ENCODE results near the gene SOX12. TPM values are rescaled to one million over a fixed set of nuclear protein-coding genes. Genes with fewer than 3 reads are reported as not detected.
A peak's percentile ranks its signal among the peaks of the same experiment; 100 is the strongest.
"Not testable (repeated sequence)": the region's sequence is repeated elsewhere in the genome, so short reads cannot be mapped to it uniquely, and the experiment has no call there.

The SOX12 gene
- total RNA-seq, 1 donor from 2014 or later: 18.3 TPM

DNA sequence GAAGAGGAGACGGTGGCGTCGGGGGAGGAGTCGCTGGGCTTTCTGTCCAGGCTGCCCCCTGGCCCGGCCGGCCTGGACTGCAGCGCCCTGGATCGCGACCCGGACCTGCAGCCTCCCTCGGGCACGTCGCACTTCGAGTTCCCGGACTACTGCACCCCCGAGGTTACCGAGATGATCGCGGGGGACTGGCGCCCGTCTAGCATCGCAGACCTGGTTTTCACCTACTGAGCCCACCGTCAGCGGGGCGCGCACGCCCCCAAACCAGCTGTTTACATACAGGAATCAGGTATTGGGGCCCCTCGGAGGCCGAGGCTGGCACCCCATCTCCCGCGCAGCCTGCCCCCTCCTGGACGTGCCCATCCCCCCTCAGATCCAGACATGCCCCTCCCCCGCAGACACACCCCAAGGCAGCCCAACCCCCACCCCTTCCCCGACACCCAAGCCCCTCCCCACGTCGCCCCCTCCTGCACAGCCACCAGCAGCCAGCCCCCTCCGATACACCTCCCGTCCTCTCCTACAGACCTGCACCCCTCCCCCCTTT, 1.4 kb downstream of the SOX12 start:
- intact Hi-C loops (cut with micrococcal nuclease): no loop called here
- DNase-seq (peak; percentile 60), ATAC-seq (no peak)

DNA sequence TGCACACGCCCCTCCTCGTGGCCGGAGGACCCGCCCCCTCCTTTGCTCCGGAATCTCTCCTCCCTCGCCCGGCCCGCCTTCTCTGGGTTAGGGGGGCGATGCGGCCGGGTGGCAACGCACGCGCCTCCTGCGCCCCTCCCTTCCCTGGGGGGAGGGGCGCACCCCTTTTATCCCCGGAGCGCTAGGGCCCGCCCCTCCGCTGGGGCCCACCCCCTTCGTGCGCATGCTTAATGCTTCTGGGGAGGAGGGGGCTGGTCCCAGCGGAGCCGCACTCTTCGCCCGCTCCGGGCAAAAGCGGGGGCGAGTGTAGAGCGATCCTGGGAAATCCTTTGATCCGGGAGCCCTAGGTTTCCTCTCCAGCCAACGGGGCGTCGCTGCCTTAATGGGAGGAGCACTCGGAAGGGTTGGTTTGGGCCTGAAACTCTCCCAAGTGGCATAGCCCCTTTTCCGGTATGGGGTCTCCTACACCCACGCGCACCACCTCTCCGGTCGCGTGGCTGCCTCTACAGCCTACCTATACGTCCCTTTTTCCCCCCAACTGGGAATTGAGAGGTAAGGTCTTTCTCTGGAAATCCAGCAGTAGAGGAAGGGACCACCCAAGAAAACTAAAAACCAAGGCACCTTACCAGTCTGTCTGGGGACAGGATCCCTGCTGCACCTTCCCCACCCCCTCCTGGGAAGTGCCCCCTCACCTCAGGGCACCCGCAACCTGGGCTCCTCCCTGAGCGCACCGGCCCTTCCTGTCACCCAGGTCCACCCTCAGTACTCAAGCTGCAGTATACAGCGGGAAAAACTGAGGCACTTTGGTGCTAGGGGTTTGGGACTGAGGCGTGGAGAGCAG, 2.1 kb downstream of the SOX12 start:
- DNase-seq (peak; percentile 90), ATAC-seq (peak; percentile 51)
- intact Hi-C loops (cut with micrococcal nuclease): no loop called here

DNA sequence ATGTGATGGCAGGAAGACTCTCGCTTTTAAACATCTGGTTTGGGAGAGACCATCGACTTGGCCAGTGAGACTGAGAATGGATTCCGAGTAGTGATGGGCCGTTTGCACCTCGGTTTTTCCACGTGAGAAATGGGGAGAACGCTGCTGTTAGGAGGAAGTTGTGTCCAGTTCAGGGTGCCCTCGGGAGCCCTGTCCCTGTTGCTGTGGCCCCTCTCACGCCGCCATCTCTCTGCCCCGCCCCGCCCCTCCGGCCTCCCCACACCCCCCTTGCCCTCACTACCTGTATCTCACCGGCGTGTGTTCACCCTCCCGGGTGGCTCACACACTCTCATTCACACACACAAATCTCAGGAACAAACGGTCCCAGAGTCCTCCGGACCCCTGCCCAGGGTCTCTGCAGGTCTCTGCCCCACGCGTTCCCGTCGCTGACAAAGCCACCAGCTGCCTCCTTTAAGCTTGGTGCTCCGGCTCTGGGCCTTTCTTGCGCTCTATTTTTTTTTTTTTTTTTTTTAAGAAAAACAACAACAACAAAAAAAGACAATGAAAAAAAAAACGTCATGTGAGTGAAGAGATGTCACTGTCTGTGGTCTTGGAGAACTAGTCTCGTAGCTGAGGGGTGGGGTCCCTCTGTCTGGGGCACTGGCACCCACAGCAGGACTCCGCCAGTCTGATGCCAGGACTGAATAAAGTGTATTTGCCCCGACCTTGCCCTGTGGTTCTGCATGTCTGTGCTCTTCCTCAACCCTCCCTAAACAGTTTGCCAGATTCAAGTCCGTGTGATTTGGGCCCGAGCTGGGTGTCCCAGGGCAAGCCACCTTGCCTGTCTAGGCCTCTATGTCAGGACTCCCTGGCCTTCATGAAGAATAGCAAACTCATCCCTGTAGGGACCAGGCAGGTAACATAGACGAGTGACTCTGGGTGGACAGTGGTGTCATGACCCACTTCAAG, 2.9 kb downstream of the SOX12 start:
- ATAC-seq (no peak), DNase-seq (no peak)
- intact Hi-C loops (cut with micrococcal nuclease): no loop called here

DNA sequence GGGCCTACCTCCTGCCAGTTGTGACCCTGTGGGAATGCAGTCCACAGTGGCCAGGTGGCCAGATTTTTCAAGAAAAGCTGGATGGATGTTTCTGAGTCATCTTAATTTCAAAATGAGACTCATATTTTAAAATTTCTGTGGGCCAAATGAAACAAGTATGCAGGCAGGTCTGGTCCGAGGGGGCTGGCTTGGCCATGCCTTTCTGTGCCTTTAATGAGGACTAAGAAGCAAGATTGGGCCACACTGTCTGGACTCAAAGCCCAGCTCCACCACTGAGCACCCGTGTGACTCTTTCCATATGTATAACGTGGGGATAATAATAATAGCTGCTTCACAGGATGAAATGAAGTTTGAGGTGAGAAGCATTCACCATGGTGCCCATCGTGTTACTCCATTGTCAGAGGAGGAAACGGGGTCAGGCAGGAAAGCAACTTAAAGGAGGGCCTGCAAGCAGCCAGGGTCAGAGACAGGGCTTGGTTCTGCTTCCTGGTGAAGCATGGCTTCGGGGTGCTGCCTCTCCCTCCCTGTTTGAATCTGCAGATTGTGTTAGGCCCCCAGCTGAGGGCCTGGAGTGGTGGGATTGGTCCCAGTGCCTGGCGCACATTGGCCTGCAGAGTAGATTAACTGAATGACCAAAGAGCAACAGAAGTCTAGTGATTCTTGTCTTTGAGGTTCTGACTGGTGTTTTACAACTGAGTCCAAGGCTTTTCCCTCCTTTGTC, 3.8 kb downstream of the SOX12 start:
- intact Hi-C loops (cut with micrococcal nuclease): no loop called here
- ATAC-seq: no peak
- no peak for DNase-seq

DNA sequence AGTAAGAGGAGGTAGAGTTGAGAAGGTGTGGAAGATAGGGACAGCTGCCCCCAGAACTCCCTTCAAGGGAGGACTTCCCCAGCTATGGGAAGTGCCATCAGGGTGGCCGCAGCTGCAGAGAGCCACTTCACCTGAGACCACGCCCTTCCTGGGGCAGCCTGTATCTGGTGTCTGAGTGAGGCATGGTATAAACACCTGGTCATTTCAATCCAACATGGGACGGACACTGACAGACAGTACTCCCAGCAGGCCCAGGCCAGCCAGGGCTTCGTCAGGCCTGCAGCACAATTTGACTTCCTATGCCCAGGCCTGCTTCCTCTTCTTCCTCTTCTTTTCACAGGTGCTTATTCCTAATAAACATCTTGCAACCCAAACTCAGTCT, 4.5 kb downstream of the SOX12 start:
- ATAC-seq (no peak), DNase-seq (no peak)
- intact Hi-C loops (cut with micrococcal nuclease): no loop called here

DNA sequence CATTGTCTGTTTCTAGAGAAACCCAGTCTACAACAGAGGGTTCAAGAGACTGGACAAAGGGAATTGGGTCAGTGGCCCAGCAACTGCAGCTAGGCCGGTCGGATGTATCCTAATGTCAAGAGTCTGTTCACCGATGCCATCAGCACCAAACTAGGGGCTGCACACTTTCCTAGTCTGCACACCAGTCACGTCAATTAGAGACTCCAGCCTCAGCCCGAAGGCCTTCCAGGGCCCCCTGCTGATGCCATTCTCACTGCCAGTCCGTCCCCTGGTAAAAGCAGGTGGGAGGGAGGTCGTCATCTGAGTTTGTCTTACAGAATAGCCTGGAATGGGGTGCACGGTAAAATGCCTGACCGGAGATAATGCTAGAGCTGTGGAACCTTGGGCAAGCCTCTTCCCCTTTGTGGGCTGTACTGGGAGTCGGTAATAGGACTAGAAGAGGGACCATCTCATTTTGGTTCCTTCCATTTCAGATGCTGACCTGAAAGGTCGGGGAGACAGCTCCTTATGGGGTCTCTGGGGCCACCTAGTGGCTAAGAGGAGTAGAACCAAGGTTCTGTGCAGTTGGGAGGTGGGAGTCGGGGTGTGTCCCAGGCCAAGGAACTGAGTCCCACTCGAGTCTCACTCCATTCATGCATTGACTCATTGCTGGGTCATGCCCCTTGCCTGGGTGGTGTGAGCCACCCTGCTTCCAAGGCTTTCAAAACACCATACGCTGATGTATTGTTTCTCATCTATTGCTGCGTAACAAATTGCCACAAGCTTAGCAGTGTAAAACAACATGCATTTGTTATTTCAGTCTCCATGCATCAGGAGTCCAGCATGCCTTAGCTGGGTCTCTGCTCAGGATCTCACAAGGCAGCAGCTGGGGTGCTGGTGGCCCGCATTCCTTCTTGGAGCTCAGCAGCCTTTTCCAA, 5.1 kb downstream of the SOX12 start:
- ATAC-seq (peak; percentile 8), DNase-seq (peak; percentile 33)
- intact Hi-C loops (cut with micrococcal nuclease): no loop called here

DNA sequence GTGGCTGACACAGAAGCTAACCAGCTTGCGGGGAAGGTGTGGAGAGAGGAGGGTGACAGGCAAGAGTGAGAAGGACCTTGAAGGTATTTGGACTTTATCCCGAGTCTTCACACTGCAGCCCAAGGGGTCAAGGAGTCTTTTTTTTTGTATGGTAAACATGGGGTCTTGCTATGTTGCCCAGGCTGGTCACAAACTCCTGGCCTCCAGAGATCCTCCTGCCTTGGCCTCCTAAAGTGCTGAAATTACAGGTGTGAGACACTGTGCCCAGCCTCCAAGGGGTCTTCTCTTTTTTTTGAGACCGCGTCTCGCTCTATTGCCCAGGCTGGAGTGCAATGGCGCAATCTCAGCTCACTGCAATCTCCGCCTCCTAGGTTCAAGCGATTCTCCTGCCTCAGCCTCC, 9.2 kb downstream of the SOX12 start:
- DNase-seq (no peak), ATAC-seq (no peak)
- intact Hi-C loops (cut with micrococcal nuclease): no loop called here

DNA sequence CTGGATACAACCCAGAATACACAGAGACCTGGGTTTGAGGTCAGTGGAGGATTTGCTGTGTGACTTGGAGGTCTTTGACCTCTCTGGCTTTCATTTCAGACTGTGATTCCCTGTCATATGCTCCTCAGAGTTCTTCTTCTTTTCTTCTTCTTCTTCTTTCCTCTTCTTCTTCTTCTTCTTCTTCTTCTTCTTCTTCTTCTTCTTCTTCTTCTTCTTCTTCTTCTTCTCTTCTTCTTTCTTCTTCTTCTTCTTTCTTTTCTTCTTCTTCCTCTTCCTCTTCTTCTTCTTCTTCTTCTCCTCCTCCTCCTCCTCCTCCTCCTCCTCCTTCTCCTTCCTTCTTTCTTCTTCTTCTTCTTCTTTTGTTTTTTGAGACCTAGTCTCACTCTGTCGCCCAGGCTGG, 10.7 kb downstream of the SOX12 start:
- ATAC-seq; intact Hi-C loops (cut with micrococcal nuclease); DNase-seq: not testable (repeated sequence)

DNA sequence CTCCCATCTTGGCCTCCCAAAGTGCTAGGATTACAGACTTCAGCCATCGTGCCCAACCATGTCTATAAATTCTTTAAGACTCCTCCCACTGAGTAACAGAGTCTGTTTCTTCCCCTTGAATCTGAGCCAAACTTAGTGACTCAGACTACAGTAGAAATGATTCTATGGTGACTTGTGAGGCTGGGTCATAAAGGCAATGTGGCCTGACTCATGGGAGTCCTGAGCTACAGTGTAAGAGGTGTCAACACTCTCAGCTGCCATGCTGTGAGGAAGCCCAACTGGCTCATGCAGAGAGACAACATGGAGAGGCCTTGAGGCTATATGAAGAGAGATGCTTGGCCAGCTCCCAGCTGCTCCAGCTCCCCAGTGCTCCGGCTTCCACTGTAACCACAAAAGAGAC, 16.3 kb downstream of the SOX12 start:
- DNase-seq (no peak), ATAC-seq (no peak)
- intact Hi-C loops (cut with micrococcal nuclease): no loop called here

DNA sequence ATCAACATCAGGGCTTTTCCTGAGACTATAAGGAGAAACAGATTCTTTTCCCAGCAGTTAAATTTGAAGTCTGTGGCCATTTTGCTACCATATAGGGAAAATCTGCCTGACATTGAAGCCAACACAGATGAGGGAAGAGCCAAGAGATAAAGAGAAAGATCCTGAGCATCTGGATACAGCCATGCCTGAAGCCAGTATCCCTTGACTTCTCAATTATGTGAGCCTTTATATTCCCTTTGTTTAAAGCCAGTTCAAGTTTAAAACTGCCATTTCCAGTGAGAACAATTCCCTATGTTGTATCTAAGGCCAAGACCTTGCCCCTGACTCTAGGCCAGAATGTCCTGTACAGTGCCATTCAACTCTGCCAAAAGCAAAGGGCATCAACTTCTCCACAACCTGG, 17.8 kb downstream of the SOX12 start:
- ATAC-seq (no peak), DNase-seq (no peak)
- intact Hi-C loops (cut with micrococcal nuclease): no loop called here

DNA sequence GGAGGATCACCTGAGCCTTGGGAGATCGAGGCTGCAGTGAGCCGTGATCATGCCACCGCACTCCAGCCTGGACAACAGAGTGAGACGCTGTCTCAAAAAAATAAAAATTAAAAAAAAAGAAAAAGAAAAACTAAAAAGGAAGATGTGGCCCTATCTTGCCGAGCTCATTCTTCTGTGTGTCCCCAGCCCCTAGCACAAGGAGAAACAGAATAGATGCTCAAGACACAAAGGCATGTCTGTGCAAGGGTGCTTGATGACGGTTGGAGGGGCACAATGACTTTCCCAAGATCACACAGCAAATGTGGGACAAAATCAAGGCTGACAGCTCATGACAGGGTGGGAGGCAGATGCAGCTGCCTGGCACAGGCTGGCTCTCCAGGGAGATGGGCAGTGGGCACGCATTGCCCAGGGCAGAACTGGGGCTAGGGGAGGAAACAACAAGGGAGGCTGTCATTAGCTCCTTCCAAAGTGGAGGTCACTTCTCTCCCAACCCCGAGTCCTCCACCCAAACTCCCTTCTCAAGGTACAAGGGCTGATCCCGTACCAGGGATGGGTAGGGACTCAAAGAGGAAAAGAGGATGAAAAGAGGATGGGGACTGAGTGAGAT, 20.8 kb downstream of the SOX12 start:
- intact Hi-C loops (cut with micrococcal nuclease): no loop called here
- DNase-seq: no peak
- ATAC-seq: no peak

DNA sequence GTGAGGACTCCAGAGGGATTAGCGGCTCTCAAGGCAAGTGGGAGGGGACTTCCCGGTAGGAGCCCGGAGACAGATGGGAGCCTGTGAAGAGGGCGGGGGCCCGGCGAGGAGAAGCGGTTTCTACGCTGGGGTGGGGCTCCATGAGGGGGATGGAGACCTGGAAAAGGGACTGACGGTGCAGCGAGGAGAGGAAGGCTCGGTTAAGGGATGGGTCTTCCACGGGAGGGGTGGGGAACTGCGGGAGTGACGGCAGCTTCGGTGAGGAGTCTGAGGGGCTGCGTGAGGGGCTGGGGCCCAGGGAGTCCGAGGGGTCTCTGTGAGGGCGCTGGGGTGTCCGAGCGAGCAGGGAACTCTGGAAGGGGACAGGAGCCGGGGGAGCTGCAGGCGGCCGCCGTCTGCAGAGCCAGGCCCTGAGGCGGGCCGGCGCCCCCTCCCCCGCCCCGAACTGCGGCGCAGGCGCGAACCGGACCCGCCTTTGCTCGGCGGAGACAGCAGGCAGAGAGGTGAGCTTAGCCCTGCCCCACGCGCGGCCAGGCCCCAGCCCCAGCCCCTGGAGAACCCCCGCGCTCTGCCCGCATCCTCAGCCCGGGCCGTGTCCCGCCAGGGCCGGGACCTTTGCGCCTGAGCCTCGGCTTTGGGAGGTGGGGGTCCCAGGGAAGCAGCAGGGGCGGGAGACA, 21.4 kb downstream of the SOX12 start, which contains the start of gene NRSN2:
Gene NRSN2, plus strand, starts transcription at position 472 of the 677 bp plus-strand sequence. CDS start 2,533 bp downstream, outside the sequence.
- ATAC-seq (peak; percentile 75), DNase-seq (peak; percentile 76)
- intact Hi-C loops (cut with micrococcal nuclease): no loop called here

DNA sequence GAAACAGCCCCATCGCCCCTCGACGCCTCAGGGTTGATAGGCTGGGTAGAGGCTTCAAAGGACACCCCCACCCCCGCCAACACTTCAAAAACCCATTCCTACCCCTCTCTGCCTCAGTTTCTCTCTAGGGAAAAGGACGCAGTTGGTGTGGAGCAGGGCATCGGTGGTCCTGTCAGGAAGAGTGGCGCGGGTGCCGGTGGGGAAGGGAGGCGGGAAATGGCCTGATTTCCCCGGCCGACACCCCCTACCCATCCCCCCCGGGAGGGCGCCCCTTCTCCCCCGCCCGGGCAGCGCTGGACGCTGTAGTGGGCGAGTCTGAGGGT, 21.9 kb downstream of the SOX12 start:
- ATAC-seq (no peak), DNase-seq (no peak)
- intact Hi-C loops (cut with micrococcal nuclease): no loop called here

DNA sequence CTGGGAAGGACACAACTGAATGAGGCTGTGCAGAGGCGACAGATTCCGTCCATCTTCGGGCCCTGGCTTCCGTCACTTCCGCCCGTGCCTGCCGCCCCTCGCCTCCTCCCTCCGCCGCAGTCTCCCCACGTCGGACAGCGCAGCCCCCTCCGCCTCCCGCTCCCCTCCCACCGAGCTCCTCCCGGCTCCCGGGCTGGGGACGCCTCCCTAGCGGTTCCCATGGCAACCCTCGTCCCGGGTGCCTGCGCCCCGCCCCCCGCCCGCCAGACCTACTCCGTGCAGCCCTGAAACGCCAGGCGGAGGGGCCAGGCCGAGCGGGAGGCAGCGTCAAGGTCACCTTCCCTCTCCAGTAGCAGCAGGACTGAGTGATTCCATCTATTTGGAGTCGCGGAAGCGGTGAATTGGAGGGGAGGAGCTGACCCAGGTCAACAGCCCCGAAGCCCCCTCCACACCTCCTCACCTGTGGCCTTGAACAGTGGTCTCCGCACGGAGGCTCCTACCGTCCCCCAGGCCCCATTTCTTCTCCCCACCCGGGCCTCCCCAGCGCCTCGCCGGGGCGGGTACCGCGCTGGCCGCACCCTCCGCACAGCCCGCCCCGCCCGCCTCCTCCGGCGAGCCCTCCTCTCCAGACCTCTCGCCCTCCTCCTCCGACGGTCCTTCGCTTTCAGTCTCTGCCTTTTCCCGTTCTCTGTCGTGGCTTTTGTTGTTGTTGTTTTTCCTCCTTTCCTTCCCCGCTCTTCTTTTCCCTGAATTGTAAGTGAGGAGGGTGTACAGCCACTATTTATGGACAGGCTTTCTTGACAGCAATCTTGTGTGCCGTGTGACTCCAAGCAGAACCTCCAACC, 22.5 kb downstream of the SOX12 start:
- intact Hi-C loops (cut with micrococcal nuclease): no loop called here
- DNase-seq: peak; percentile 94
- peak; percentile 89 for ATAC-seq

DNA sequence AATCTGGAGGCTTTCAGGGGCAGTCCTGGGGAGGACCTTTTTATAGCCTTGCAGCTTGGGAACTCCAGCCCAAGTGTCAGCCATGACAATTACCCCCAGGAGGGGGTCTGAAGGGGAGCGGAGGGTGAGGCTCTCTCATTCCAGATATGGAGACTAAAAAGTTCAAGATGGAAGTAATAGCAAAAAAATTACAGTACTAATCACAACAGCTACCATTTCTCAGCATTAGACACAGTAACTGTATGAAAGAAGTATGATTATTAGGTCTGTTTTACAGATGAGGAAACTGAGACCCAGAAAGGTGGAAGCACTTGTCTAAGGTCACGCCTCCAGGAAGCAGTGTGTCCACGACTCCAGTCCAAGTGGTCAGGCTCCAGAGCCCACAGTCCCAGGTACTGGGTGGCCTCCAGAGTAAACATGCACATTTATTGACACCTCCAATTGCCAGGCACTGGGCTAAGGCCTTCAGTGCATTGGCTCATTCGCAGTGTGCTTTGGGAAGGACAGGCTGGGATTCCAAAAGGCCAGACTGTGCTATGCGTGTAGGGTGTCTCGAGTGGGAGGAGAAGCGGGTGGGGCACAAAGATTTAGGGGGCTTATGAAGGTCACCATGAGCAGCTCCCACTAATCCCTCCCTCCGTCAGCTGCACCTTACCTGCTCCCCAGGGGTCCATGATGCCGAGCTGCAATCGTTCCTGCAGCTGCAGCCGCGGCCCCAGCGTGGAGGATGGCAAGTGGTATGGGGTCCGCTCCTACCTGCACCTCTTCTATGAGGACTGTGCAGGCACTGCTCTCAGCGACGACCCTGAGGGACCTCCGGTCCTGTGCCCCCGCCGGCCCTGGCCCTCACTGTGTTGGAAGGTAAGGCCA, 23.9 kb downstream of the SOX12 start:
- intact Hi-C loops (cut with micrococcal nuclease): no loop called here
- DNase-seq (no peak), ATAC-seq (no peak)

DNA sequence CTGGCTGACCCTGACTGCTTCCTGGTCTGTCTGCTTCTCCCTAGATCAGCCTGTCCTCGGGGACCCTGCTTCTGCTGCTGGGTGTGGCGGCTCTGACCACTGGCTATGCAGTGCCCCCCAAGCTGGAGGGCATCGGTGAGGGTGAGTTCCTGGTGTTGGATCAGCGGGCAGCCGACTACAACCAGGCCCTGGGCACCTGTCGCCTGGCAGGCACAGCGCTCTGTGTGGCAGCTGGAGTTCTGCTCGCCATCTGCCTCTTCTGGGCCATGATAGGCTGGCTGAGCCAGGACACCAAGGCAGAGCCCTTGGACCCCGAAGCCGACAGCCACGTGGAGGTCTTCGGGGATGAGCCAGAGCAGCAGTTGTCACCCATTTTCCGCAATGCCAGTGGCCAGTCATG, 27.8 kb downstream of the SOX12 start:
- intact Hi-C loops (cut with micrococcal nuclease): loop anchor here (5.0 kb wide), 1 partner anchor 124 kb away; no protein-coding TSS in a partner anchor
- ATAC-seq: no peak

More for the DNA sequence above, 27.8 kb downstream of the SOX12 start:
- no peak for DNase-seq
